ENCODE results near the gene MRGPRF. TPM values are rescaled to one million over a fixed set of nuclear protein-coding genes. Genes with fewer than 3 reads are reported as not detected.

The MRGPRF gene
- total RNA-seq, 1 donor from 2014 or later: 8.8 TPM

GRCh38 chr11:68973219-68973618 is 39.8 kb downstream of the MRGPRF start:
- Mint-ChIP-seq H3K27ac (ENCODE audit: unreplicated experiment) (no peak overlapping the region), H3K4me1 (ENCODE audit: low read depth) (no peaks in the 10 kb centered on the region), H3K36me3 (ENCODE audit: low read depth) (no peaks in the 10 kb centered on the region), H3K4me3 (ENCODE audit: unreplicated experiment) (no peak overlapping the region), H3K9me3 (ENCODE audit: low read depth) (no peaks in the 10 kb centered on the region), H3K27me3 (ENCODE audit: low read depth) (peaks cover 23% of the 10 kb centered on the region)
- no peak for TF ChIP-seq CTCF (IDR thresholded peaks at IDR 0.05)
- DNase-seq (ENCODE audit: low spot score): peak; percentile 10

- no peaks in the 10 kb centered on the region for H3K4me1 Mint-ChIP-seq (ENCODE audit: low read depth)
- no peaks in the 10 kb centered on the region for H3K9me3 Mint-ChIP-seq (ENCODE audit: low read depth)
These were observed 42.0 kb downstream of the MRGPRF start for GRCh38 chr11:68970921-68971636.

GRCh38 chr11:68969386-68969785 is 43.7 kb downstream of the MRGPRF start:
- TF ChIP-seq CTCF (IDR thresholded peaks at IDR 0.05): no peak
- DNase-seq (ENCODE audit: low spot score): peak; percentile 25
- peaks cover 16% of the 10 kb centered on the region for H3K27me3 Mint-ChIP-seq (ENCODE audit: low read depth)
- no peaks in the 10 kb centered on the region for H3K9me3 Mint-ChIP-seq (ENCODE audit: low read depth)
- H3K36me3 Mint-ChIP-seq (ENCODE audit: low read depth): no peaks in the 10 kb centered on the region
- no peak overlapping the region for H3K27ac Mint-ChIP-seq (ENCODE audit: unreplicated experiment)
- H3K4me3 Mint-ChIP-seq (ENCODE audit: unreplicated experiment): no peak overlapping the region
- no peaks in the 10 kb centered on the region for H3K4me1 Mint-ChIP-seq (ENCODE audit: low read depth)

More at GRCh38 chr11:68970921-68971636, 42.0 kb downstream of the MRGPRF start:
- peak; percentile 56 for DNase-seq (ENCODE audit: low spot score)
- Mint-ChIP-seq H3K27ac (ENCODE audit: unreplicated experiment) (no peak overlapping the region), H3K4me3 (ENCODE audit: unreplicated experiment) (no peak overlapping the region), H3K27me3 (ENCODE audit: low read depth) (peaks cover 16% of the 10 kb centered on the region), H3K36me3 (ENCODE audit: low read depth) (no peaks in the 10 kb centered on the region)
- TF ChIP-seq CTCF (IDR thresholded peaks at IDR 0.05): no peak

- TF ChIP-seq CTCF (IDR thresholded peaks at IDR 0.05): no peak
- no peak overlapping the region for H3K4me3 Mint-ChIP-seq (ENCODE audit: unreplicated experiment)
- peaks cover 16% of the 10 kb centered on the region for H3K27me3 Mint-ChIP-seq (ENCODE audit: low read depth)
- no peaks in the 10 kb centered on the region for H3K9me3 Mint-ChIP-seq (ENCODE audit: low read depth)
- no peaks in the 10 kb centered on the region for H3K4me1 Mint-ChIP-seq (ENCODE audit: low read depth)
- peak; percentile 53 for DNase-seq (ENCODE audit: low spot score)
- H3K27ac Mint-ChIP-seq (ENCODE audit: unreplicated experiment): no peak overlapping the region
- H3K36me3 Mint-ChIP-seq (ENCODE audit: low read depth): no peaks in the 10 kb centered on the region
These were observed 44.5 kb downstream of the MRGPRF start for GRCh38 chr11:68968306-68969250.

Measured in chondrocyte (in vitro differentiated cells).